Left ventricle myocardium inferior (tissue), 1 donor: Measurements from ENCODE around the gene NSDHL. TPM values are rescaled to one million over a fixed set of nuclear protein-coding genes. Genes with fewer than 3 reads are reported as not detected.
A peak's percentile ranks its signal among the peaks of the same experiment; 100 is the strongest.

Experiments used
- DNase-seq: peaks from one replicate; pipeline ENCODE4 v3.0.0-alpha.2; 2020
- H3K27ac ChIP-seq: fragments of 200-600 bp; replicated peaks from 2 replicates; pipeline ENCODE4 v1.8.0; 2021
- H3K27me3 ChIP-seq: fragments of 200-600 bp; 2 replicates; pipeline ENCODE4 v1.8.0; 2021; ENCODE audit warnings: low read depth
- H3K36me3 ChIP-seq: fragments of 200-600 bp; 2 replicates; pipeline ENCODE4 v1.8.0; 2021
- H3K4me1 ChIP-seq: fragments of 200-600 bp; 2 replicates; pipeline ENCODE4 v1.8.0; 2021
- H3K4me3 ChIP-seq: fragments of 200-600 bp; 2 replicates; pipeline ENCODE4 v1.8.0; 2021; ENCODE audit warnings: mild to moderate bottlenecking, moderate library complexity
- H3K9me3 ChIP-seq: fragments of 200-600 bp; replicated peaks from 2 replicates; pipeline ENCODE4 v1.8.0; 2021
- intact Hi-C: fragments of 100-400 bp; cut with micrococcal nuclease; formaldehyde crosslinking; loops from one replicate; pipeline ENCODE4 v1.11.0; 2022
- total RNA-seq: library from RNA; stranded (reverse); fragmentation: NEBNext Ultra II Directional; extraction: Animal tissue kit (Norgen Biotek cat#: 25700); gene quantifications from one replicate; pipeline ENCODE4 v1.2.1, GENCODE V29; 2021
- TF ChIP-seq, protein P1 (sequence below): fragments of 200-600 bp; IDR thresholded peaks from 2 replicates; pipeline ENCODE4 v1.8.0; 2021; ENCODE audit warnings: antibody characterized with exemption, mild to moderate bottlenecking, borderline replicate concordance
- donor health status: DM: no; HTN: yes; CAD: no; lungs with severe emphysema.

Gene NSDHL
- total RNA-seq, 1 donor from 2014 or later, result 11.4 TPM

DNA sequence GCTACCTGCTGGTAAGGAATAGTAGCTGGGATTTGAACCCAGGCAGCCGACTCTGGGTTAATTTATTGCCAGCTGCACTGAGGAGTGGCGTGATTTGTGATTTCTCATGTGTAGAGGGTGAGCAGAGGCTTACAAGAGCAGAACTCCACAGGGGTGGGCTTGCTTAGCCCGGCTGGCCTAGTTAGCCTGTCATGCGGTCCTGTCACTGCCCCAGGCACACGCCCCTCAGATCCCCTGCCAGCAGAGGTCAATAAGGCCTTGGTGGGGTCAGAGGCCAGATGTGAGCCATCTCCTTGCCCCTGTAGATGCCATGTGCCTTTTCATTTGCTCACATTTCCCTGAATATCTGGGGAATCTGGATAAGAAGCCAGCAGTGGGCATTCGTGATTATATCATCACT lies 13.4 kb downstream of the NSDHL start:
- peak overlapping the region; percentile 58 for H3K27ac ChIP-seq
- no peaks in the 10 kb centered on the region for H3K9me3 ChIP-seq
- H3K4me1 ChIP-seq, result peaks cover 14% of the 10 kb centered on the region
- intact Hi-C loops, result no loop called here
- DNase-seq, result no peak
- TF ChIP-seq, protein P1, sequence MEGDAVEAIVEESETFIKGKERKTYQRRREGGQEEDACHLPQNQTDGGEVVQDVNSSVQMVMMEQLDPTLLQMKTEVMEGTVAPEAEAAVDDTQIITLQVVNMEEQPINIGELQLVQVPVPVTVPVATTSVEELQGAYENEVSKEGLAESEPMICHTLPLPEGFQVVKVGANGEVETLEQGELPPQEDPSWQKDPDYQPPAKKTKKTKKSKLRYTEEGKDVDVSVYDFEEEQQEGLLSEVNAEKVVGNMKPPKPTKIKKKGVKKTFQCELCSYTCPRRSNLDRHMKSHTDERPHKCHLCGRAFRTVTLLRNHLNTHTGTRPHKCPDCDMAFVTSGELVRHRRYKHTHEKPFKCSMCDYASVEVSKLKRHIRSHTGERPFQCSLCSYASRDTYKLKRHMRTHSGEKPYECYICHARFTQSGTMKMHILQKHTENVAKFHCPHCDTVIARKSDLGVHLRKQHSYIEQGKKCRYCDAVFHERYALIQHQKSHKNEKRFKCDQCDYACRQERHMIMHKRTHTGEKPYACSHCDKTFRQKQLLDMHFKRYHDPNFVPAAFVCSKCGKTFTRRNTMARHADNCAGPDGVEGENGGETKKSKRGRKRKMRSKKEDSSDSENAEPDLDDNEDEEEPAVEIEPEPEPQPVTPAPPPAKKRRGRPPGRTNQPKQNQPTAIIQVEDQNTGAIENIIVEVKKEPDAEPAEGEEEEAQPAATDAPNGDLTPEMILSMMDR, result no peak
- H3K4me3 ChIP-seq, result no peak overlapping the region
- H3K36me3 ChIP-seq, result no peaks in the 10 kb centered on the region
- H3K27me3 ChIP-seq, result no peaks in the 10 kb centered on the region

DNA sequence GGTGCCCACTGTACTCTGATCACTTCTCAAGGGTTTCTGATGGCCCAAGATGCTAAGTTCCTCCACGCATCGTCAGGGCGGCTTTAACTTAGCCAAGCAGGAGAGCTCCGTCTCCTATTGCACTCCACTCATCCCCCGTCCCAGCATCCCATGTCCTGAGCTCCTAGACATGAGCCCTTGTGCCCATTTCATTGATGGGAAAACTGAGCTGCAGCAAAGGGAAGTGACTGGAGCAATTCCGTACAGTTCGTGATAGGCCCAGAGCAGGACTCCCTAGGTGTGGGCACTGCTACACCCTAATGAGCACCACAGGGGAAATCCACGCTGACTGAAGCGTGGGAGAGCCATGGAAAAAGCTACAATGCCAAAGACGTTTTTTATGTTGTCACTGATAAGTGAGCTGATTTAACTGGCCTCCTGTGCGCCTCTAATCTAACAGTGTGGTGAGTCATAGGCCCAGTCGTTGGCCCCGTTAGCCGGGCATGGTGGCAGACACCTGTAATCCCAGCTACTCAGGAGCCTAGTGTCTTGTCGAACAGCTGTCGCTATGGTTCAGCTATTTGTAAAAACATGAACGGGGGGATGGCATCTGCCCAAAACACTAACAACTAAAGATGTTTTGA lies 14.9 kb downstream of the NSDHL start:
- intact Hi-C loops, result no loop called here
- TF ChIP-seq, protein P1, result no peak
- peaks cover 14% of the 10 kb centered on the region for H3K4me1 ChIP-seq
- peaks cover 7% of the 10 kb centered on the region for H3K36me3 ChIP-seq
- H3K27ac ChIP-seq, result no peak overlapping the region
- no peaks in the 10 kb centered on the region for H3K27me3 ChIP-seq
- no peak for DNase-seq
- no peak overlapping the region for H3K4me3 ChIP-seq
- H3K9me3 ChIP-seq, result no peaks in the 10 kb centered on the region

DNA sequence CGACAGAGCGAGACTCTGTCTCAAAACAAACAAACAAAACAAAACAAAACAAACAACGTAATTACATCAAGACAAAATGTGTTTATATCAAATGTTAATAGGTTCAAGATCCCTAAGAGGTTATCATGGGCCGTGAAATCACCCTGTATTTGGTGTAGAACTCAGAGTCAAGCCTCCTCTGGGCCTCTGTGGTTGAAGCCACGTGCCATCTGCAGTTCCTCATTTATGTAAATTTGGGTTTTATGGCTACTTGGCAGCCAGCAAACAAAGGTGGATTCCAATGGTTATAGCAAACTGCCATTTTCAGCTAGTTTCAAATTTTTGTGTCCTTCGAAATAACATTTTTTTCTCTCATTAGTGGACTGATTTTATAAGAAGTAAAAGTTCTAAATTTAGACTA lies 16.4 kb downstream of the NSDHL start:
- peaks cover 7% of the 10 kb centered on the region for H3K4me1 ChIP-seq
- H3K4me3 ChIP-seq, result no peak overlapping the region
- H3K27ac ChIP-seq, result no peak overlapping the region
- intact Hi-C loops, result no loop called here
- no peak for DNase-seq
- peaks cover 16% of the 10 kb centered on the region for H3K36me3 ChIP-seq
- H3K27me3 ChIP-seq, result no peaks in the 10 kb centered on the region
- TF ChIP-seq, protein P1, result no peak
- no peaks in the 10 kb centered on the region for H3K9me3 ChIP-seq

DNA sequence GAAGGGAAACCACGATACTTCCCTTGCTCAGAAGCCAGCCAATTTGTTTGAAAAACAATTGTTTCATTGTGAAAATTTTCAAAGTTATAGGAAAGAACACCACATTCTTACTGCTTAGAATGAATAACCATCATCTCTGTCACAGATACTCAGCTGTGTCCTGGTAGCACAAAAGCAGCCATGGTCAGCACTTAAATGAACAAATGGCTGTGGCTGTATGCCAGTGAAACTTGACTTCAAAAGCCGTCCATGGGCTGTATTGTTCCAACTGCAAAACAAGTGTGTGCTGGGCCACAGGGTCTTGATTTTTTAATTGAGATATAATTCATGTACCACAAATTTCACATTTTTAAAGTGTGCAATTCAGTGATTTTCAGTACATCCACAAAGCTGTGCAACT lies 19.6 kb downstream of the NSDHL start:
- DNase-seq, result no peak
- peaks cover 16% of the 10 kb centered on the region for H3K36me3 ChIP-seq

DNA sequence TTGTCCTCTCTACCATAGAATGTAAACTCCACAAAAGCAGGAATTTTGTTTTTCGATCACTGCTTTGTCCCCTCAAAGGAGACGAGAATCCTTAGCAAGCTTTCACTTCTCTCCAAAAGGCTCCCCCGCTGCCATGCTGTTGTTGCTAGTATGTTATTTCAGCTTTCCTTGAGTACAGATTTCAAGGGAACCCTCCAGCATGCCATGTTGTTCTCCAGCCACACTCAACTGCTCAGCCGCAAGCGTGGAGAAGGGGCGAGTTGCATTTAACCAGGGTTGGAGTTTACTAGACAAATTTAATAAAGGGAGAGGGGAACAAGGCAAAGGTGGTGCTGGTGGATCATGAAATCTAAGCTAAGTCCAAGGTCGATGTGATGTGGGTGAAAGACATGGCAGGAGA lies 23.1 kb downstream of the NSDHL start:
- H3K9me3 ChIP-seq, result no peaks in the 10 kb centered on the region
- DNase-seq, result no peak
- H3K27me3 ChIP-seq, result no peaks in the 10 kb centered on the region
- H3K27ac ChIP-seq, result no peak overlapping the region
- TF ChIP-seq, protein P1, result no peak
- no peak overlapping the region for H3K4me3 ChIP-seq
- peaks cover 27% of the 10 kb centered on the region for H3K36me3 ChIP-seq
- H3K4me1 ChIP-seq, result no peaks in the 10 kb centered on the region
- intact Hi-C loops, result no loop called here

More for the DNA sequence above, 19.6 kb downstream of the NSDHL start:
- no peak overlapping the region for H3K27ac ChIP-seq
- H3K4me1 ChIP-seq, result no peaks in the 10 kb centered on the region
- intact Hi-C loops, result no loop called here
- no peak overlapping the region for H3K4me3 ChIP-seq
- TF ChIP-seq, protein P1, result no peak
- no peaks in the 10 kb centered on the region for H3K27me3 ChIP-seq
- H3K9me3 ChIP-seq, result no peaks in the 10 kb centered on the region
